AG09319 (cell line): ENCODE measurements around the gene ASPSCR1.
A peak's percentile ranks its signal among the peaks of the same experiment; 100 is the strongest.

ENCODE experiments used
- DNase-seq: peaks from one replicate; pipeline ENCODE4 v3.0.0-alpha.2; 2010; ENCODE audit warnings: low read depth; ENCODE audit errors: extremely low read depth
- CTCF ChIP-seq: IDR thresholded peaks from 2 replicates; pipeline ENCODE4 v1.5.1; 2011; ENCODE audit warnings: low read depth, mild to moderate bottlenecking, inconsistent platforms, low read length, moderate library complexity

Gene ASPSCR1

GRCh38 chr17:81960130-81960958, 17.1 kb upstream of the ASPSCR1 start:
- TF ChIP-seq CTCF: no peak
- DNase-seq: no peak

GRCh38 chr17:81961087-81961511, 16.3 kb upstream of the ASPSCR1 start, which contains the start of gene NOTUM:
NOTUM (minus strand) TSS chr17:81961187; CDS start chr17:81960909, 278 bp downstream.
- DNase-seq: no peak

GRCh38 chr17:81961521-81962498, 15.6 kb upstream of the ASPSCR1 start:
- DNase-seq: no peak
- no peak for TF ChIP-seq CTCF

More at GRCh38 chr17:81961087-81961511, 16.3 kb upstream of the ASPSCR1 start, which contains the start of gene NOTUM:
- TF ChIP-seq CTCF: peak; percentile 12

GRCh38 chr17:81962499-81963441, 14.7 kb upstream of the ASPSCR1 start:
- no peak for TF ChIP-seq CTCF
- DNase-seq: no peak

- DNase-seq: no peak
Observed at GRCh38 chr17:81964081-81964849, 13.2 kb upstream of the ASPSCR1 start.

More at GRCh38 chr17:81964081-81964849, 13.2 kb upstream of the ASPSCR1 start:
- no peak for TF ChIP-seq CTCF
